Activated CD8-positive, alpha-beta memory T cell treated with anti-CD3 and anti-CD28 coated beads, Interleukin-2, amount 50 U/mL, for 48 hours (primary cell): Measurements from ENCODE around the gene CD48.
"Not testable (repeated sequence)": the region's sequence is repeated elsewhere in the genome, so short reads cannot be mapped to it uniquely, and the experiment has no call there.

ENCODE experiments used
- DNase-seq: peaks from one replicate; pipeline ENCODE4 v3.0.0-alpha.2; 2020

CD48 gene

DNA sequence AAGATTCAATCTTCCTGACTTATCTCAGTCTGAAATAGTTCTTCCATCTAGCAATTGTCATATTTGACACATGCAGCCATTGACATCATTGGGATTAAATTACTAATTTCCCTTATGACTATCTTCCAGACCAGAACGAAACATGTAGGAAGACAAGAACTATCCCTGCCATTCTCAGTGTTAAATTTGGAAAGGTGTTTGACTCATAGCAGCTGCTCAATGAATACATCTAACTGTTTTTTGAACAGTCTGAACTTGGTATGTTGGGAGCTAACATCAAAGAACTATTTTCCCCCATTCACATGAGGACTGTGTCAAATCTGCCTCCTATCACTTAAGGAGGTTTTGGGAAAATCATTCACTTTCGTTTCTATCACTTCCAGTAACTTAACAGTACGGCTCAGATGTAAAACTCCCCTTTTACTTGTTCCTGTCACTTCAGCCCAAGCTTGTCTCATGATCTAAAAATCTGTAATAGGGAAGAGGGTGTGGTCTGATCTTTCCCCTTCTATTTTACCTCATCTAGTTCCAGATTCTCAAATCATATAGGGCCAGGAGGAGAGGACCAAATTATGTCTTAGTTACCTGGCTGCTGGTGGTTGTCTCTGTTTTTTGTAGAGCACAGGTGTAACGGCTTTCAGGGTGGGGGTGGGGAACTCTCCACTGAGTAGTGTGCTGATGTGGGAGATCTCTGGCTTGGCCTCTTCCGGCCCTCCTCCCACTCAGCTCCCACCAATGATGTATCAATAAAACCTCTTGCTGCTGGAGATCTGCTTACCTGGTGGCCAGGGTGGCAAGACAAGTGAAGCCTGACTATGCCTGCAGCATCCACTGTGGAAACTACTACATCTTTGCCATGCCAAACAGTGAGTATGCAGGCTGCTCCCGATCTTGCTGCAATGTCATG is 38.6 kb downstream of the CD48 start:
- no peak for DNase-seq

DNA sequence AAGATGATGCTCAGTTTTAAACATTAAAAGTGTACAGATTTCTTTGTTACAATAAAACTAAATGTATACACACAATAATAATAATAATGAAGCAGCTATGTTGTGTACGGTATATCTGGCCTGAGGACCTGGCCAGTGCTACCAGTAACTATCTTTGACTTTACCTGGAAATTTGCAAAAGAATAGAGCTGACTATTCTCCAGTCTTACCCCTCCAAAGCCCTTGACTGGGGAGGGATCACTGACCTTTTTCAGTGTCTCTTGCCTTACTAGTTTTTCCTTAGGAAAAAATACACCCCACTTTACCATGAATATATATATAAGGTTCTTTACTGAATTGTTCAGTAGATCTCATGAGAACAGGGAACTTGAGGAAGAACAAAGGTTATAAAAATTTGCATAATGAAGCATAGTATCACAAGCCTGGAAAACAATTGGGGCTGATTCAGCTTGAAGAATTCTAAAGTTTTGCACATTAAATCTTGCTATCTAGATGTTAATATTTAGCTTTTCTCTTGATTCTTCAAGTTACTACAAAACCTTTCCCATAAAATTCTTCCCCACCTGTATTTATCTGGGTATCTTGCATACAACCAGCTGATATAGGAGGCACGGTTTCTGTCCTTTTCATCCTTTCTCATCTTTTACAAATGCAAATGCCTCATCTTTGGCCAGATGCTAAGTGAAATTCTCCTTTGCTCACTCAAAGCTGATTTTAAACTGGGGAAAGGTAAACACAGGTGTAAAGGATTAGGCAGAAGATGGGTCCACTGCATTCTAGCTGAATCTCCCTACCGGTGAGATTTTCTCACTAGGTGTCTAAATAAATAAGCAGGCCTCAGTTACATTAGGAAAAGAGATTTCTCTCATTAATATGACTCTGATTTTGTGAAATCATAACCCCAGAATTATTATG is 39.8 kb downstream of the CD48 start:
- DNase-seq: no peak

DNA sequence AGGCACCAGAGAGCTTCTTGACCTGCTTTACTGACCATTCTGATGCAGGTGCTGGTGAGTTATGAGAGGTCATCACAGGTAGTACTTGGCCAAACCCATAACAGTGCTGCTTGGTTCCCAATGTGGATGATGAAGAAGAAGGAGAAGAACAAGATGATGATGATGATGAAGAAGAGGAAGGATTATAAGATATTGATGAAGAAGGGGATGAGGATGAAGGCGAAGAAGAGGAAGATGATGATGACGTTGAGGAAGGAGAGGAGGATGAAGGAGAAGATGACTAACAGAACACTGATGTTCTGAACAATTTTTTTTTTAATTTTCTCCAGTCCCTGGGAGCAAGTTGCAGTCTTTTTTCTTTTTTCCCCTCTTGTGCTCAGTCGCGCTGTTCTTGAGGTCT is 40.9 kb downstream of the CD48 start:
- DNase-seq: no peak

DNA sequence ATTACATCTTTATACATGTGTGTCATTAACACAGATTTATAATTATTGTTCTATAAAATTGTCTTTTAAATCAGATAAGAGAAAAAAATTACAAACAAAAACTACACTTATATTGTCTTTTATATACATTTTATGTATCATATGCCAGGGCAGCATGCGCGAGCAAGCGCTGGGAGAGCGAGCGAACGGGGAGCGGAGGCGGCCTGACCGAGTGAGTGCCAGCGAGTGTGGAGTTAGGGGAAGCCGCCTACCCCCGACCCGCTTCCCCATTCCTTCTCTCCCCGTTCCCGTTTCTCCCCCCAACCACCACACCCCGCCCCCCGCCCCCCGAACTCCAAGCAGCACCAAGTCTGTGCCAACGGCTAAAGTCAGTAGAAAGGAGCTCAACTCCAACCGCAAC is 41.8 kb downstream of the CD48 start:
- DNase-seq: no peak

DNA sequence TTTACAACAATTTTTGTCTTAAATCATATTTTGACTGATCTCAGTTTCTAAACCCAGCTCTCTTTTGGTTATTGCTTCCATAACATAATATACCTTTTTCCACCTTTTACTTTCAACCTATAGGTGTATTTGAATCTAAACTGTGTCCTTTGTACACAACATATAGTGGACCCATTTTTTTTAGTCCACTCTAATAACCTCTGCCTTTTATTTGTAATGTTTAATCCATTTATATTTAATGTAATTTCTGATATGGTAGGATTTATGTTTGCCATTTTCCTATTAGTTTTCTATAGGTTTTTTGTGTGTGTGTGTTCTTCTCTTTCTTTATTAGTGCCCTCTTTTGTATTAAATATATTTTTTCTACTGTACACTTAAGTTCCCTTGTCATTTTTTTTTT is 42.3 kb downstream of the CD48 start:
- DNase-seq: no peak

DNA sequence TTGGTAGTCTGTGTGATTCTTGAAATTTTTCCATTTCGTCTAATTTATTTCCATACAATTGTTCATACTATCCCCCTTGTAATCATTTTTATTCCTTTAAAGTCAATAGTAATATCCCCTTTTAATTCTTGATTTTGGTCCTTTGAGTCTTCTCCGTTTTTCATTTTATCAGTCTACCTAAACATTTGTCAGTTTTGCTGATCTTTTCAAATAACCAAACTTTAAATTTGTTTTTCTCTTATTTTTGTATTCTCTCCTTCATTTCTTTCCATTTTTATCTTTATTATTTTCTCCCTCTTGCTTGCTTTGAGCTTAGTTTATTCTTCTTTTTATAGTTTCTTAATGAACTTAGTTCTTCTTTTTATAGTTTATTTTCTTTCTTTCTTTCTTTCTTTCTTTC is 43.7 kb downstream of the CD48 start:
- DNase-seq: no peak

DNA sequence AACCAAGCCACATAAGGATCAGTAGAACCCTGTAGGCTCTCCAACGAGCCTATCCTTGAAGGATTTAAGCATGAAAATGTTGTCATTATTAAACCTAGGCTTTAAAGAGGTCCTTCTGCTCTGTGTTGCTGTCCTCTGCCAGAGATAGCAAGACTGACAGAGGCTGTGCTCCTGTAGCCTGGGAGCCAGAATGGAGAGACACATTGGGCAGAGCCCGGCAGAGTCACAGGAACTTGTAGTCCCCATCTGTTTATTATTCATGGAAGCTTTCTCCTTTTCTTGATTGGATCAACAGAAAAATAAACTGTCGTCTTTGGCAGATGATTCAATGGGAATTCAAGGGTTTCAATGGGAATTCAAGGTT is 45.6 kb downstream of the CD48 start:
- DNase-seq: no peak

DNA sequence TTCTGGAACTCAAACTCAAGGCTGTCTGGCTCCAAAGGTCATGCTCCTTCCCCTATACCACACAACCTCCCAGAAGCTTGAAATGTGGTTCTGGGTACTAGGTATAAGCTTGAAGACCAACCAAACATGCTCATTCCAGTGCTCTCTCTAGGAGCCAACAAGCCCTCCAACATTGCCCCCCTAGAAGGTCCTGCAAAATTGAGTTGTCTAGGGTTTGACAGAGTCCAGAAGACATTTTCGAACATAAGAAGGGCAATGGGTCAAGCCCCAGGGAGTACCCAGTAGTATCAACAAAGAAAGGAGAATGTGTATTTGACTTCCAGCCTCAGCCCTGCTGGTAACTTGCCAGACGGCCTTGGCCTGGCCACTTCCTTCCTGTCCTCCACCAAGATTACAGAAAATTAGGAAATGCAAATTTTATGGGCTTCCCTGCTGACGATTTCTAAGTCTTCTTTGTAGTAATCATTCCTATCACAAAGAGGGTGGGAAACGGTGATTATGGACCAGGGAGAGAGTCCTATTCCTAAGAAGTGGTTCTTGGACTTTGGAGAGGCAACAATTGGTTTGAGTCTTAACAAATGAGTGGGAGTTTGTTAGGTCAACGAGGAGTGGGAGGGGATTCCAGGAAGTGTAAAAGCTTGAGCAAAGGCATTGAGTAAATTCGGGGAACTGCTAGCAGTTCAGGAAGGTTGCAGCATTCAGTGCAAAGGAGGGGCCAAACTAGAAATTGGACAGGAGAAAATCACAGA is 46.1 kb downstream of the CD48 start:
- DNase-seq: no peak

DNA sequence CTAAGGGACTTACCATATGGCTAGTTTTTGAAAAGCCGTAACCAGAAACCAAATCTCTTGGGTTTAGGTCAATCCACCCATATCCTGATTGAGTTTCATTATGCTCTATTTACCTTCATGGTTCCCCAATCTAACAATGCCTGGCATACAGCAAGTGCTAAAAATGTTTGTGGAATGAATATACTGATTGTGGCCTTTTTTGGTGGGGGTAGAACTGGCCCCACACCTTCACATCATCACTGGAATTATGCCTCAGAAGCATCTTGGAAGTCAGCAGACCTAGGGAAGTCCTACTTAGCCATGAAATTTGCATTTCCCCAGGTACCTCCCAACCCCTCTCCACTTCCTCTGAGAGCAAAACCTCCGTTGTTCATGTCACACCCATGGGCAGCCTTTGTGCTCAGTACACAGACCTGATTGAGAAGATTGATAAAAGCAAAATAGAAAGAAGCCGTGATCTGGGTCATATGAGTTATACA is 47.0 kb downstream of the CD48 start:
- DNase-seq: no peak

DNA sequence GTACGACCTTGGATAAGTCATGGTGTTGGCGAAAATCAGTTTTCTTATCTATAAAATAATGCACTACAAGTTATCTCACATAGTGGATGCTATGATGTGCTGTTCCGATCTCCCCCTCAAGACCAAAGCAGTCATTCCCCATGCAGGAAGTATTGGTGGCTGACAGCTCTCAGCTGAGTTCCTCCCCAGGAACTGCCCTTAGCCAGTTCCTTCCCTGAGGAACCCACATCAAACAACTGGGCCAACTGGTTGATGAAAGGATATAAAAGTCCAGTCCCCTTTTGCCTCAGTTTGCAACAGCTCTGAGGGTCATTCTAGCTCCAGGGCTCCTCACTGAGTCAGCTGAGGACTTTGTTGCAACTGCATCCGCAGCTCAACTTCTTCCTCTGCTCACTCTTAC is 48.7 kb downstream of the CD48 start:
- DNase-seq: no peak

DNA sequence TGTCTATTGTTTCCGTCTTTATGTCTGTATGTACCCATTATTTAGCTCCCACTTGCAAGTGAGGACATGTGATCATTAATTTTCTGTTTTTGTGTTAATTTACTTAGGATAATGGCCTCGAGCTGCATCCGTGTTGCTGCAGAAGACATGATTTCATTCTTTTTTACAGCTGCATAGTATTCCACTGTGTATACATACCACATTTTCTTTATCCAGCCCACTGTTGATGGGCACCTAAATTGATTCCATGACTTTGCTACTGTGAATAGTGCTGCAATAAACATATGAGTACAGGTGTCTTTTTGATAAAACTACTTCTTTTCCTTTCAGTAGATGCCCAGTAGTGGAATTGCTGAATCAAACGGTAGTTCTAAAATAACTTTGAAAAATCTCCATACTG is 52.1 kb downstream of the CD48 start:
- no peak for DNase-seq

DNA sequence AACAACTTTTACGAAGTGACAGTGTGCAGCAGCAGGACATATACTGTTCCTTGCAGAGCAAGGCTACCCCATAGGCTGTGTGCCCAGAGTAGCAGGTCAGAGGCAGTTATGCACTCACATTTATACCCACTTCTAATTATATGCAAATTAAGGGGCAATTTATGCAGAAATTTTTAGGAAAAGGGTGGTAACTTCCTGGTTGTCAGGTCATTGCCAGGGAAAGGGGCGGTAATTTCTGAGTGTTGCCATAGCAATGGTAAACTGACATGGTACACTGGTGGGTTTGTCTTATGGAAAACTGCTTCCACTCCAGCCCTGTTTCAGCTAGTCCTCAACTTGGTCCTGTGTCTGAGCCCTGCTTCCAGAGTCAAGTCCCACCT is 52.8 kb downstream of the CD48 start:
- DNase-seq: no peak

DNA sequence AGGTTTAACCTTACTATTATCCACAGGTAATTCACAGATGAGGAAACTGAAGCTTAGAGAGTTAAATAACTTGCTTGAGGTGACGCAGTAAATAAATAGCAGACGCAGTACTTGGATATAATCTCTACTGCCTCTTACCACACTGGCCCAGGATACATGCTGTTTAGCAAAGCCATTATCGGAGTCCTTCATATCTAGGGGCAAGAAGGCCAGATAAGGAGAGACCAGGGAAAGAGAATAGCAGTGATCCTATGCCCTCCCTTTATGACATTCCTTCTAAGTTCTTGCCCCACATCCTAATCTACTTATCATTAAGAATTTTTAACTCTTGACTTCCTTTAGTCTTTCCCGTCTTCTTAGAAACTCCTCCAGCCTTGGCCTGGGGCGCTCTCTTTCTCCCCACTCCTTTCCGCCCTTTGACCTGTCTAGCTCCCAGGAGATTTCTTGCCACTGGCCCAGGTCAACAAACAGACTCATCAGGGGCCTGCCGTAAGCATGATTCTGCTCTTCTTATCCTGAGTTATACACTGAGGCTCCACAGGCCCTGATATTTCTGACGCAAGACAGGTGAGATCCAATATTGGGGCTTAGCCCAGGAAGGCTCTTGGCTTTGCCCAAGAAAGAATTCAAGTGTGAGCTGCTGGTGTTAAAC is 53.3 kb downstream of the CD48 start:
- DNase-seq: no peak

DNA sequence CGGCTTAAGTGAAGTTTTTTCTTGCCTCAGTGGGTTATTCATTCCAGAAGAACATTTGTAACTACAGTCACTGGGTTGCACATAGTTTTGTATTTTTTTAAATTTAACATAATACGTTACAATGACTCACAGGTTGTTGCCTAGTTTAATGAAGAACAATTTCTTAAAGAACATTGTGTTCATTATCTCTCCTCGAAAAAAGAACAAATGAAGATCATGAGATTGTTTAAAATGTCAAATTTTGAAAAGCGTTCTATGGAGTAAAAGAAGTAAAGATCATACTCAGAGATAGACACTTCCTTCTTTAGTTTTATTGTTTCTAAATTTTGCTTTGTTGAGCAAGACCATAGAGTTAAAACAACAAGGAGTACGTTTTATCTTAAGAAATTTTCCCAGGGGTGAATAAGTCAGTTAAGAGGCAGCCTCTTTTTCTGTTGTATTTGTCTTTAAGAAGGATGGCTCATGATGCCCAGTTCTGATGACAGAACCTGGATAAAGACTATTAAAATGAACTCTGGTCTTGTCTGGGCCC is 54.3 kb downstream of the CD48 start:
- no peak for DNase-seq

DNA sequence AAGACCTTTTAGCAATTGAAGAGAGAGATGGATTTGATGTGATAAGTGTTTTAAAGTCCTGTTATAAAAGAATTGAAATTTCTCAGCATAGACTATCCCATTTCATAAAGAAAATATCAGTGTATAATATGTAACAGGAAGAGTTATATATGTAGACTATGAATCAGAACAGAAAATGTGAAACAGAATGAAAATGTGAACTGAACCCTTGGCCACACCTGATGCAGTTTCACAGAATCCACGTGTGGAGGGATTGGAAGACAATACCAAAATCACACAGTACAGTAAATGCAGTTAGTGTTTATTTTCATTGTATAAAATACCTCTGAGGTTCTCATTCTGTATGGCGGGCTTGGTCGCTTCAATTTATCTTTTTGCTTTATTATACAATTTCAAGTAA is 54.9 kb downstream of the CD48 start:
- no peak for DNase-seq

DNA sequence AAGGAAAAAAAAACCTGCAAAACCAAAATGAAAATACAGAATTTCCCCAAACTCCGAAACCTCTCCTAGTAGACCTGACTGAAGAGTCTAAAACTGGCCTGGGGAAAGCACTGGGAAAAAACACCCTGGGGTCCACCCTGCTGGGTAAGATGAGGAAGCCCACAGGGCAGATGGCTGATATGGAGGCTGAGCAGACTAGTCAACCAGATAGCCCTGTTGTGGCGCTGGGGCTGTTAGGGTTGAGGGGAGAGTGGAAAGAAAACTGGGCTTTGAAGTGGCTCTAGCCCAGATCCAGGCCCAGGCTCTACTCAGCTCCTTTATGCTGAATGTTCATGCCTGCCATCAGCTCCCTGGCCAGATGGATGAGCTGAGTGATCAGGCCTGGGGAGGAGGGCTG is 58.0 kb downstream of the CD48 start:
- DNase-seq: no peak

DNA sequence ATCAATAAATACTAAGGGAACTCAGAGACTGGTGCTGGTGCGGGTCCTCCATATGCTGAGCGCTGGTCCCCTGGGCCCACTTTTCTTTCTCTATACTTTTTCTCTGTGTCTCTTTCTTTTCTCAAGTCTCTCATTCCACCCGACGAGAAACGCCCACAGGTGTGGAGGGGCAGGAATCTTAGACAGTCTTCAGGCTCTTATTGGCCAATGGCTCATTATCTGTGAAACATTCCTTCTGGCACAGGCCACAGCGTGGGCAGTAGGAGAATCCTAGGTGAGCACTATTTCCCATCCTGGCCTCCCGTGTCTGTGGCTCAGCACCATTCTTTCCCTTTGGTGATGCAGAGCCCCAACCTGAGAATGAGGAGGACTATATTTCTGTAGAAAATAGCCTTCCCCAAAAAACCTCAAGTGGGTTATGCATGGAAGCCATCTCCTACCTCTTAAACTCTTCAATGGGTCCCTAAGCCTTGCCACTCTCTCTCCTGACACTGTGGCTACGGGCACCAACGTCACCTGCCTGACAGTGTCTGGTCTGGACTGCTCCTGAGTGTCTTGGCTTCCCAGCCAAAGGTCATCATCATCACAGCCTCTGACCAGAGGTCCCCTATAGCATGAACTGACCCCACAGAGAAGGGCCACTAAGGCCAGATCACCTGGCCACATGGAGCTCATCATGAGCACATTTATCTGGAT is 58.5 kb downstream of the CD48 start:
- no peak for DNase-seq

DNA sequence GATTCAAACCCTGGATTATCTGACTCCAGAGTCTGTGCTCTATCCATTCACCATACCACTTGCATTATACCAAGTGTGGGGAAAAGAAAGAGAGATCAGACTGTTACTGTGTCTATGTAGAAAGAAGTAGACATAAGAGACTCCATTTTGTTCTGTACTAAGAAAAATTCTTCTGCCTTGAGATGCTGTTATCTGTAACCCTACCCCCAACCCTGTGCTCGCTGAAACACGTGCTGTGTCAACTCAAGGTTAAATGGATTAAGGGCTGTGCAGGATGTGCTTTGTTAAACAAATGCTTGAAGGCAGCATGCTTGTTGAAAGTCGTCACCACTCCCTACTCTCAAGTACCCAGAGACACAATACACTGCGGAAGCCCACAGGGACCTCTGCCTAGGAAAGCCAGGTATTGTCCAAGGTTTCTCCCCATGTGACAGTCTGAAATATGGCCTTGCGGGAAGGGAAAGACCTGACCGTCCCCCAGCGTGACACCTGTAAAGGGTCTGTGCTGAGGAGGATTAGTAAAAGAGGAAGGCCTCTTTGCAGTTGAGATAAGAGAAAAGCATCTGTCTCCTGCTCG is 59.5 kb downstream of the CD48 start:
- DNase-seq: not testable (repeated sequence)

DNA sequence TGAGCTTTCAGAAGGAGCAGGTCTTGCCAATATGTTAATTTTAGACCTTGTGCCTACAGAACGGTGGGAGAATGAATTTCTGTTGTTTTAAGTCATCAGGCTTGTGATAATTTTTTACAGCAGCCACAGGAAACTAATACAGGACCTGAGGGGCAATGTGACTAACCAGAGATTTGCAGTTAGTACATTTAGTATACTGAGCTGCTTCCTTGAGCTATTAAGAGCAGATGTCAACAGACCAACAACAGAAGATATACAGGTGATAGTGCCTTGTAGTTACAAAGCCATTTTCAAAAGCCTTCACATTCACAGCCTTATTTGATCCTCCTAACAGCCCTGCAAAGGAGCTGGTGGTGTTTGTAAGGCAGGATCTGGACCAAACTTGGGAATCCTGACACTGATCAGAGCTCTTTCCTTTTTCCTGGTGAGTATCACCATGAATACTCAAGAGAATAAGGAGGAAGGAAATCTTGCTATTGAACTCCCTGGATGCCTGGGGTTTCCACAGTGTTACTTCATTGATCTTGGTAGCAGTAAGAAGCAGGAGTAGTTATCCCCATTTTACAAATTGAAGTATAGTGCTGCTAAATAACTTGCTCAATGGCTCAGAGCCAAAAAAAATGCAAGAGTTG is 60.1 kb downstream of the CD48 start:
- DNase-seq: no peak

DNA sequence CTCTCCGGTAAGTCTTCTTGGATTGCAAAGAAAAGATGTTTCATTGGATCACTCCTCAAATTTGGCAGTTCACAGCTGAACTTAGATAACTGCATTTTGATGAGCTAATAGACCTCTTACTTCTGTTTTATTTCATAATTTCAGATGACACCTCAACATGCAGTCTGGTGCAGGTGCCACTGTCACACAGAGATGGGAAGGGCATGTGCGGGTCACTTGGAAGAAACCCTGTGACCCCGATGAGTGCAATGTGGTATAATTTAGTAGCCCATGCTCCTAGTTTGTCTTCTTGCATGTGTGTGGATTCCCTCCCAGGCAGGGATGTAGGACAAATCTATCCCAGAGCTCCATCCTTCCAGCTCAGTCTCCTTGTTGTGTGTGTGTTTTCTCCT is 64.3 kb downstream of the CD48 start:
- no peak for DNase-seq
